ENCODE results near the gene GLCE.

GLCE gene

GRCh38 chr15:69296606-69297005 lies 136.2 kb downstream of the GLCE start:
- no peak for TF ChIP-seq CTCF (IDR thresholded peaks at IDR 0.05)
- DNase-seq = no peak
- Mint-ChIP-seq H3K9me3 (no peaks in the 10 kb centered on the region), H3K4me3 (no peak overlapping the region), H3K36me3 (ENCODE audit: low read depth) (no peaks in the 10 kb centered on the region), H3K27me3 (ENCODE audit: low read depth, poor library complexity) (peaks cover 59% of the 10 kb centered on the region), H3K27ac (no peak overlapping the region), H3K4me1 (peaks cover 6% of the 10 kb centered on the region)

- no peaks in the 10 kb centered on the region for H3K9me3 Mint-ChIP-seq
- no peak overlapping the region for H3K27ac Mint-ChIP-seq
- DNase-seq = no peak
- peaks cover 6% of the 10 kb centered on the region for H3K4me1 Mint-ChIP-seq
- H3K36me3 Mint-ChIP-seq (ENCODE audit: low read depth) = no peaks in the 10 kb centered on the region
- TF ChIP-seq CTCF (IDR thresholded peaks at IDR 0.05) = no peak
- H3K27me3 Mint-ChIP-seq (ENCODE audit: low read depth, poor library complexity) = peaks cover 66% of the 10 kb centered on the region
- H3K4me3 Mint-ChIP-seq = peak overlapping the region; percentile 77
These were observed 137.4 kb downstream of the GLCE start for GRCh38 chr15:69297642-69298353.

GRCh38 chr15:69298354-69298696 lies 137.9 kb downstream of the GLCE start:
- no peak for DNase-seq
- Mint-ChIP-seq H3K27ac (no peak overlapping the region), H3K9me3 (no peaks in the 10 kb centered on the region), H3K4me1 (peaks cover 6% of the 10 kb centered on the region), H3K36me3 (ENCODE audit: low read depth) (no peaks in the 10 kb centered on the region), H3K27me3 (ENCODE audit: low read depth, poor library complexity) (peaks cover 64% of the 10 kb centered on the region), H3K4me3 (peak overlapping the region; percentile 77)
- TF ChIP-seq CTCF (IDR thresholded peaks at IDR 0.05) = no peak

GRCh38 chr15:69298697-69299441 lies 138.4 kb downstream of the GLCE start, which contains the start of gene PAQR5:
PAQR5 (plus strand) TSS chr15:69298912; CDS start chr15:69360081, 61,169 bp downstream.
- H3K27me3 Mint-ChIP-seq (ENCODE audit: low read depth, poor library complexity) = peaks cover 68% of the 10 kb centered on the region
- H3K27ac Mint-ChIP-seq = no peak within 1 kb of the TSS
- peak within 1 kb of the TSS; percentile 77 for H3K4me3 Mint-ChIP-seq
- no peaks in the 10 kb centered on the region for H3K9me3 Mint-ChIP-seq
- no peaks in the 10 kb centered on the region for H3K36me3 Mint-ChIP-seq (ENCODE audit: low read depth)
- peak; percentile 63 for DNase-seq
- TF ChIP-seq CTCF (IDR thresholded peaks at IDR 0.05) = no peak
- peaks cover 6% of the 10 kb centered on the region for H3K4me1 Mint-ChIP-seq

- TF ChIP-seq CTCF (IDR thresholded peaks at IDR 0.05) = no peak
- Mint-ChIP-seq H3K27me3 (ENCODE audit: low read depth, poor library complexity) (peaks cover 68% of the 10 kb centered on the region), H3K36me3 (ENCODE audit: low read depth) (no peaks in the 10 kb centered on the region), H3K27ac (no peak overlapping the region), H3K9me3 (no peaks in the 10 kb centered on the region), H3K4me1 (peaks cover 10% of the 10 kb centered on the region), H3K4me3 (peak overlapping the region; percentile 68)
- no peak for DNase-seq
These were observed 139.0 kb downstream of the GLCE start for GRCh38 chr15:69299451-69299886.
